ENCODE results near the gene FAM118B.

The FAM118B gene

GRCh38 chr11:126311401-126312291, 100.1 kb downstream of the FAM118B start:
- DNase-seq (ENCODE audit: low spot score): no peak
